ENCODE results near the gene LASP1NB.
A peak's percentile ranks its signal among the peaks of the same experiment; 100 is the strongest.

Gene LASP1NB

GRCh38 chr17:38896346-38896954 is 29.0 kb upstream of the LASP1NB start:
- Mint-ChIP-seq H3K4me3 (ENCODE audit: unreplicated experiment) (no peak overlapping the region), H3K36me3 (ENCODE audit: unreplicated experiment) (peaks cover 23% of the 10 kb centered on the region), H3K9me3 (ENCODE audit: unreplicated experiment) (no peaks in the 10 kb centered on the region), H3K27ac (ENCODE audit: unreplicated experiment) (peak overlapping the region; percentile 87), H3K27me3 (ENCODE audit: unreplicated experiment) (no peaks in the 10 kb centered on the region), H3K4me1 (ENCODE audit: unreplicated experiment) (peaks cover 83% of the 10 kb centered on the region)
- TF ChIP-seq CTCF (IDR thresholded peaks at IDR 0.05) = no peak
- no peak for DNase-seq (ENCODE audit: extremely low spot score, unreplicated experiment)

- Mint-ChIP-seq H3K4me1 (ENCODE audit: unreplicated experiment) (peaks cover 77% of the 10 kb centered on the region), H3K4me3 (ENCODE audit: unreplicated experiment) (peak overlapping the region; percentile 51), H3K27me3 (ENCODE audit: unreplicated experiment) (no peaks in the 10 kb centered on the region), H3K9me3 (ENCODE audit: unreplicated experiment) (no peaks in the 10 kb centered on the region), H3K36me3 (ENCODE audit: unreplicated experiment) (peaks cover 20% of the 10 kb centered on the region), H3K27ac (ENCODE audit: unreplicated experiment) (peak overlapping the region; percentile 87)
- no peak for DNase-seq (ENCODE audit: extremely low spot score, unreplicated experiment)
- no peak for TF ChIP-seq CTCF (IDR thresholded peaks at IDR 0.05)
Observed at GRCh38 chr17:38897176-38897575, 28.2 kb upstream of the LASP1NB start.

GRCh38 chr17:38897671-38898290 is 27.6 kb upstream of the LASP1NB start:
- Mint-ChIP-seq H3K4me3 (ENCODE audit: unreplicated experiment) (peak overlapping the region; percentile 51), H3K27ac (ENCODE audit: unreplicated experiment) (peak overlapping the region; percentile 87)
- no peak for TF ChIP-seq CTCF (IDR thresholded peaks at IDR 0.05)

GRCh38 chr17:38898291-38898679 is 27.1 kb upstream of the LASP1NB start:
- Mint-ChIP-seq H3K27me3 (ENCODE audit: unreplicated experiment) (no peaks in the 10 kb centered on the region), H3K9me3 (ENCODE audit: unreplicated experiment) (no peaks in the 10 kb centered on the region), H3K36me3 (ENCODE audit: unreplicated experiment) (peaks cover 23% of the 10 kb centered on the region), H3K4me1 (ENCODE audit: unreplicated experiment) (peaks cover 68% of the 10 kb centered on the region), H3K27ac (ENCODE audit: unreplicated experiment) (peak overlapping the region; percentile 87), H3K4me3 (ENCODE audit: unreplicated experiment) (no peak overlapping the region)
- TF ChIP-seq CTCF (IDR thresholded peaks at IDR 0.05) = no peak
- DNase-seq (ENCODE audit: extremely low spot score, unreplicated experiment) = no peak

More at GRCh38 chr17:38897671-38898290, 27.6 kb upstream of the LASP1NB start:
- H3K4me1 Mint-ChIP-seq (ENCODE audit: unreplicated experiment) = peaks cover 72% of the 10 kb centered on the region
- H3K27me3 Mint-ChIP-seq (ENCODE audit: unreplicated experiment) = no peaks in the 10 kb centered on the region
- H3K36me3 Mint-ChIP-seq (ENCODE audit: unreplicated experiment) = peaks cover 20% of the 10 kb centered on the region
- no peaks in the 10 kb centered on the region for H3K9me3 Mint-ChIP-seq (ENCODE audit: unreplicated experiment)
- DNase-seq (ENCODE audit: extremely low spot score, unreplicated experiment) = peak; percentile 88

- no peak overlapping the region for H3K4me3 Mint-ChIP-seq (ENCODE audit: unreplicated experiment)
- H3K27me3 Mint-ChIP-seq (ENCODE audit: unreplicated experiment) = no peaks in the 10 kb centered on the region
- H3K36me3 Mint-ChIP-seq (ENCODE audit: unreplicated experiment) = peaks cover 27% of the 10 kb centered on the region
- H3K4me1 Mint-ChIP-seq (ENCODE audit: unreplicated experiment) = peaks cover 62% of the 10 kb centered on the region
- no peak for DNase-seq (ENCODE audit: extremely low spot score, unreplicated experiment)
- H3K9me3 Mint-ChIP-seq (ENCODE audit: unreplicated experiment) = no peaks in the 10 kb centered on the region
- TF ChIP-seq CTCF (IDR thresholded peaks at IDR 0.05) = no peak
- H3K27ac Mint-ChIP-seq (ENCODE audit: unreplicated experiment) = peak overlapping the region; percentile 87
Observed at GRCh38 chr17:38898812-38899348, 26.5 kb upstream of the LASP1NB start.

All from osteocyte (in vitro differentiated cells).